ENCODE data around the gene SSBP2. TPM values are rescaled to one million over a fixed set of nuclear protein-coding genes. Genes with fewer than 3 reads are reported as not detected.

The SSBP2 gene
- total RNA-seq, 3 donors from 2014 or later = 17.5 to 77.9 (median 20.9) TPM

- Histone ChIP-seq H3K4me1 (ENCODE audit: low read depth) (peaks cover 4% of the 10 kb centered on the region), H3K4me3 (no peak overlapping the region), H3K36me3 (ENCODE audit: low read depth) (no peaks in the 10 kb centered on the region), H3K9me3 (no peaks in the 10 kb centered on the region)
- DNase-seq (peak in 2 of 3 donors; percentile 29 to 67), ATAC-seq (peak; percentile 71)
- TF ChIP-seq CTCF (IDR thresholded peaks at IDR 0.05) = no peak
- intact Hi-C loops (cut with DNase I, micrococcal nuclease) = no loop called here
Measured at GRCh38 chr5:81776258-81776657, 25.4 kb upstream of the SSBP2 start.

GRCh38 chr5:81774374-81774773, 23.5 kb upstream of the SSBP2 start:
- no peak for ATAC-seq
- H3K4me1 ChIP-seq (ENCODE audit: low read depth) = peaks cover 4% of the 10 kb centered on the region
- no peak for DNase-seq
- TF ChIP-seq CTCF (IDR thresholded peaks at IDR 0.05) = no peak
- no peaks in the 10 kb centered on the region for H3K36me3 ChIP-seq (ENCODE audit: low read depth)
- intact Hi-C loops (cut with DNase I, micrococcal nuclease) = no loop called here
- H3K4me3 ChIP-seq = no peak overlapping the region
- no peaks in the 10 kb centered on the region for H3K9me3 ChIP-seq

GRCh38 chr5:81773574-81773973, 22.7 kb upstream of the SSBP2 start:
- no peak for TF ChIP-seq CTCF (IDR thresholded peaks at IDR 0.05)
- no peaks in the 10 kb centered on the region for H3K9me3 ChIP-seq
- peaks cover under 1% of the 10 kb centered on the region for H3K4me1 ChIP-seq (ENCODE audit: low read depth)
- intact Hi-C loops (cut with DNase I, micrococcal nuclease) = no loop called here
- ATAC-seq (no peak), DNase-seq (no peak)
- H3K4me3 ChIP-seq = no peak overlapping the region
- no peaks in the 10 kb centered on the region for H3K36me3 ChIP-seq (ENCODE audit: low read depth)

GRCh38 chr5:81773161-81773560, 22.3 kb upstream of the SSBP2 start:
- H3K4me3 ChIP-seq = no peak overlapping the region
- no peaks in the 10 kb centered on the region for H3K4me1 ChIP-seq (ENCODE audit: low read depth)
- no peak for TF ChIP-seq CTCF (IDR thresholded peaks at IDR 0.05)
- ATAC-seq (no peak), DNase-seq (no peak)
- no peaks in the 10 kb centered on the region for H3K36me3 ChIP-seq (ENCODE audit: low read depth)
- H3K9me3 ChIP-seq = no peaks in the 10 kb centered on the region
- intact Hi-C loops (cut with DNase I, micrococcal nuclease) = no loop called here

GRCh38 chr5:81772488-81772887, 21.6 kb upstream of the SSBP2 start:
- no peaks in the 10 kb centered on the region for H3K9me3 ChIP-seq
- ATAC-seq (no peak), DNase-seq (no peak)
- intact Hi-C loops (cut with DNase I, micrococcal nuclease) = no loop called here
- no peak overlapping the region for H3K4me3 ChIP-seq
- H3K36me3 ChIP-seq (ENCODE audit: low read depth) = no peaks in the 10 kb centered on the region
- H3K4me1 ChIP-seq (ENCODE audit: low read depth) = no peaks in the 10 kb centered on the region
- no peak for TF ChIP-seq CTCF (IDR thresholded peaks at IDR 0.05)

- Histone ChIP-seq H3K36me3 (ENCODE audit: low read depth) (no peaks in the 10 kb centered on the region), H3K4me3 (no peak overlapping the region), H3K4me1 (ENCODE audit: low read depth) (no peaks in the 10 kb centered on the region), H3K9me3 (no peaks in the 10 kb centered on the region)
- no peak for TF ChIP-seq CTCF (IDR thresholded peaks at IDR 0.05)
- DNase-seq (no peak), ATAC-seq (peak; percentile 54)
- intact Hi-C loops (cut with DNase I, micrococcal nuclease) = no loop called here
Measured at GRCh38 chr5:81768935-81769452, 18.1 kb upstream of the SSBP2 start.
